HG03045 (cell line): ENCODE data around the gene FAM110D.

Experiments
- ATAC-seq: cut with Tn5 transposase; IDR thresholded peaks from one replicate; pipeline ENCODE4 v1.9.1; 2021; ENCODE audit warnings: mild to moderate bottlenecking, moderate library complexity; ENCODE audit not compliant: unreplicated experiment

Gene FAM110D

DNA sequence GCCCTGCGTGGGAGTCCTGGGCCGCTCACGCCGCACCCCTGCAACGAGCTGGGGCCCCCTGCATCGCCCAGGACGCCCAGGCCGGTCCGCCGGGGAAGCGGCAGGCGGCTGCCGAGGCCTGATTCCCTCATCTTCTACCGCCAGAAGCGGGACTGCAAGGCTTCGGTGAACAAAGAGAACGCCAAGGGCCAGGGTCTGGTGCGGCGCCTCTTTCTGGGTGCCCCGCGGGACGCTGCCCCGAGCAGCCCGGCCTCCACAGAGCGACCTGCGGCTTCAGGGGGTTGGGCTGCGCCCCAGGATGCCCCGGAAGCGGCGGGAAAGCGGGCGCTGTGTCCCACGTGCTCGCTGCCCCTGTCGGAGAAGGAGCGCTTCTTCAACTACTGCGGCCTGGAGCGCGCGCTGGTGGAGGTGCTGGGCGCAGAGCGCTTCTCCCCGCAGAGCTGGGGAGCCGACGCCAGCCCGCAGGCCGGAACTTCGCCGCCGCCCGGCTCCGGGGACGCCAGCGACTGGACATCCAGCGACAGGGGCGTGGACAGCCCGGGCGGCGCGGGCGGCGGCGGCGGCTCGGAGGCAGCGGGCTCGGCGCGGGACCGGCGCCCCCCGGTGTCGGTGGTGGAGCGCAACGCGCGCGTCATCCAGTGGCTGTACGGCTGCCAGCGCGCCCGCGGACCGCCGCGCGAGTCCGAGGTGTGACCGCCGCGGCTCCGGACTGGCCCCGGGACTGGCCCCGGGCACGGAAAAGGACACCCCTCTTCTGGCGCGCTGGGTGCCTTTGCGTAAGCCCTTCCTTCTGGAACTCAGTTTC, 2.7 kb downstream of the FAM110D start:
- ATAC-seq: no peak

DNA sequence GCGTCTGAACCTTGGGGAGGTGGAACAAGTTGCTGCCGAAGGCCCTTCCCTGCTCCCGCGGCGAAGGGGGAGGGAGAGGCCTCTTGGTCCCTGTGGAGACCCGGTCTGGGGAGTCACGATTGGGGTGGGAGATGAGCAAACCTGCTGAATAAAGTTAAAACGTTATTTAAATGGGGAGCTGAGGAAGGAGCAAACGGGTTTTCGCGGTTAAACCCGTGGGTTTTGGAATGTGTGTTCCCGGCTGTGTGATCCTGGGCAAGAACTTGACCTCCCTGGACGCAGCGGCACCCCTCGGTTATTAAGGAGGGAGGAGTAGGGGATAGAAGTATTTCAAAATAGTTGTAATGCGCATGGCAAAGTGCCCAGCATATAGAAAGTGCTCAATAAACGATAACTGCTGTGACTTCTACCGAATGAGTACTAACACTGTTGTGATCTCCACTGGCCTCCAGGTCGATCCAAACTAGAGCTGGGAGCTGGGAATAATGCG, 3.4 kb downstream of the FAM110D start:
- no peak for ATAC-seq

DNA sequence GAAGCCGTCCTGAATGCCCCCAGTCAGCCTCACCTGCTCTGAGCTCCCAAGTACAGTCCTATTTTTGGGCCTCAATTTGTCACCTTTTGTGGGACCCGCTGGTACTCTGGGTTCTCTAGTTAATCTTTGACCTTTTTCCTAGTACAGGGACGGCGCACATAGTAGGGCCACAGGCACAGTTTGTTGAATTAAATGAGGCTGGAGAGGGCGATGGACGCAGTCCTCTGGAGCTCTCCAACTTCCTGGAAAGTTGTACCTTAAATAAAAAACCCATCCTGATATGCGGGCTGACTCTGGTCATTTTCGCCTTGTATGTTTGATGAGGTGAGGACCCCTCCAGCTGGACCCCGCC, 4.8 kb downstream of the FAM110D start:
- ATAC-seq: no peak

DNA sequence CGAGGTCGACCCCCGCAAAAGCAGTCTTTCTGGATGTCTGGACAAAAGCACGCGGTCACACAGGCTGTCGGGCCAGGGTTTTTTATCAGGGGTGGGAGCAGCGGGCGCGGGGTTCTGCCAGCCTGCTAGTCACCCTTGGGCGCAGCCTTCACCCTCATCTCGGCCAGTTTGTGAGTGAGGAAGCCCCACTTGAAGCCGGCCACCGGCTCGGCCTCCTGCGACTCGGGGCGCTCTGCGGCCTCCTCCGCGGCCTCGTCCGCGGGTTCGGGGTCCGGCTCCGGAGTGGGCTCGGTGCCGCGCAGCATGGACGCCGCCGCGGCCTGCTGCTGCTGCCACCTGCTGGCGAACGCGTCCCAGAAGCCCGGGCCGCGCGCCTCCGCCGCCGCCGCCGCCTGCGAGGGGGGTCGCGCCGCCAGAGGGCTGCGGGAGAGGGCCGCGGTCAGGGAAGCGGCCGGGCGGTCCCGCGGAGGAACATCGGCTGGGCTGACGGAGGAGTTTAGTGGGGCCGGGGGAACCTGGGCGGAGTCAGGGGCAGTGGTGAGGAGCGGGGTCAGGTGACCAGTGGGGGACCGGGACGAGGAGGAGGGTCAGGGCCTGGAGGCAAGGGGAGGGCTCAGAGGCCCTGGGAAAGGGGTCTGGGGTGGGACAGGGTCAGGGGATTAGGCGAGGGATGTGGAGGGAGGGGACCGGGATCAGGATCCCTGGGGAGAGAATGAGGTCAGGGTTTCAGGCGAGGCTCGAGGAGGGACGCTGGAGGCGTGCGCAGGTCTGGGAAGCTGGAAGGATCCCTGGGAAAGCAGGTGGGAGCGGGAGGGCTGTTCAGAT, 5.4 kb downstream of the FAM110D start:
- no peak for ATAC-seq

DNA sequence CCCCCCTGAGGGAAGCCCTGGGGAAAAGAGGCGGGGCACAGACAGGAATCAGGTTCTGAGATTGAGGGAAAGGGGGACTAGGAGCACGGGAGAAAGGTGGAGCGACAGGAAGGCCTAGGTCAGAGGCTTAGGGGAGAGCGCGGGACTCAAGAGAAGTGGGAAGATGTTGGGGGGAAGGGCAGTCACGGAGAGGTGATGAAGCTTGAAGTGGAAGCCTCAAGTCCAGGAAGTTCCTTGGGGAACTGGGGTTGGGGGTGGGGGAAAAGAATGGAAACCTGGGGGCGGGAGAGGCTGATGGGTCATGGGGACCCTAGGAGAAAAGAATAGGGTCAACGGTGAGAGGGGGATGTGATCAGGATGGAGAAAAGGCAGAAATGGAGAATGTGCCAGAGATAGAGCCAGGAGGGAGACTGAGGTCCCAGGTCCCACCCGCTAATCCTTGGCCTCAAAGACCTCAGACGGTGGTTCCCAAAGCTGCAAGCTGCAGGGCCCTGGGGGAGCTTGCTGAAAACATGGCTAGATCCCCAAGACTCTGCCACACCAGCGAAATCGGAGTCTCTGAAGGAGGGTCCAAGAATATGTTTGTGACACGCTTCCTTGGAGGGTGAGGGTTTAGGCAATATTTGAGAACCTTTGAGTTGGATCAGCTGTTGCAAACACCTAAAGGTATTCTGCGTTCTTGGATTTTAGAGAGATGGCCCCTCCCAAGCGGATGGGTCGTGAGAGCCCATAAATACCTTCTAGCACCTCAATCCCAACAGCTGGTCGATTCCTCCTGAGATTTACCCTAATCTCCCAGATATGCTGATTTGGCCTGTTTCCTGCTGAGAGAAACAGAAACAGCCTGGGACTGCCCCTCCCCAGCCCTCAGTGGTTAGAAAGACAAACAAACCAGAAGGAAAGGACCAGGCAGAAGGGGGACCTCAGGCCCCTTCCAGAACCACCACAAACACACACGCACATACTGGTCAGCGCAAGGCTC, 6.3 kb downstream of the FAM110D start:
- ATAC-seq: no peak

DNA sequence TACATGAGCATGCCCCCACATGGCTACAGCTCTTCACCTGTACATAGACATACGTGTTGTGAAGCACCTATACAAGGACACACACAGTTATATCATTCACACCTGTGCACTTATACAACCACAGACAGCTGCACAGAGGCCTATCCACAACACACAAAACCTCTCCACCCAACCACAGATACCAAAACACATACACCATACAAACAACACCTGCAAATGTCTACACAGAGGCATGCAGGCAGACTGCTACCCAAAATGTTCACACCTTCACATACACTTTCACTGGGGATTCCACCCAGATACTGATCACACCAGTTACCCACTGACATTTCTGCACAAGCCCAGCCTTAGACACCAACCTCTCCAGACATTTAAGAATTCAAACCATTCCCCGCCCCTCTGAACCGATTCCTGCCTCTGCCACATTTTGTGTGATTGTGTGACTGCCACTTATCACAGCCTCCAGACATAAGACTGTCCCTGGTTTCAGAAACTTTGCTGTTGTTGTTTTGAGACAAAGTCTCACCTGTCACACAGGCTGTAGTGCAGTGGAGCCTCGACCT, 7.9 kb downstream of the FAM110D start:
- ATAC-seq: no peak

DNA sequence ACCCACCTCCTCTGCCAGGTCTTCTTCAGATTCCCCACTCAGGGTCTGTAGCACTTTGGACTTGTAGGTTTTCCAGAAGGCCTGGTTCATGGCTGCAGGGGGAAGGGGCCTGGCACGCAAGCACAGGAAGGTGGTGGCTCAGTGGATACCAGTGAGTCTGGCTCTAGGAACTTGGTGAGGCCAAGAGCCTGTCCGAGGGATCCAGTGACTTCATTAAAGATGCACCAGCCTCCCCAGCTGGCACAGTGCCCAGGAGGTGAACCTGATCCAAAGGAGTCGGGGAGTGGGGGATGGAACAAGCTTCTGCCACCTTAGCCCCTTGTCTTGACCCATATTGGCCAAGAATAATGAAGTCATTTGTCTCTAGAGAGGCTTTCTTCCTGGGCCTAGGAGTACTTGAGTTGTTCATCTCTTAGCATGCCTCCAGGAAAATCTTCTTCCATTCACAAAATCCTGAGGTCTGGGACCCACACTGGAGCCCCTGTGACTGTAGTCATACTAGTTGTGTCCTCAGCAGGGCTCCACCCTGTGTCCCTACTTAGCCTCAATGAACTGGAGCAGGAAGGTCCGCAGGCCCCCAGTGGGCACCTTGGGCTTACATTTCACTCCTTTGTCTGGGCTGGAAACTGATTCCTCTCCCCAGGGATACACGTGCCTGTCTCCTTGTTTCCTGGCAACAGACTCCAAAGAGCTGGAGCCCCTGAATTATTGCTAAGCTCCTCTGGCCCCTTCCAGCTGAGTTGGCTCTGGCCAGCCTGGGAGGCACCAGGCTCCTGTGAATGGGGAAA, 9.7 kb downstream of the FAM110D start, which contains the start of gene C1orf232:
TSS of gene C1orf232 (minus strand) at position 554 of the 788 bp plus-strand sequence. CDS start at position 90, 464 bp downstream.
- no peak for ATAC-seq

DNA sequence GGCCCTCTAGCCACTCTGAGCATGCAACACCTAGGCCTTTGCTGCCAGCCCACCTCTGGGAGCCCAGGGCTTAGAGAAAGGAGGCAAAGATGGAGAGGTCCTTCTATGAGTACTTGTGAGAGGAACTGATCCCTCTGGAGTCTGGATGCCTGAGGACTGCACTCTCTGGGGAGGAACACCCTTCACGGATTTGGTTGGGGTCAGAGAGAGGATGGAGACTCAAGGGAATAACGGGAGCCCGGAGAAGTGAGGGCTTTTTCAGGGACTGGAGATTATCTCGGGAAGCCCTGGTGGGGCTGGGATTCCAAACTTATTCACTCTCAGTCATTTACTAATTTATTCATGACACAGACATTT, 10.3 kb downstream of the FAM110D start:
- ATAC-seq: no peak

DNA sequence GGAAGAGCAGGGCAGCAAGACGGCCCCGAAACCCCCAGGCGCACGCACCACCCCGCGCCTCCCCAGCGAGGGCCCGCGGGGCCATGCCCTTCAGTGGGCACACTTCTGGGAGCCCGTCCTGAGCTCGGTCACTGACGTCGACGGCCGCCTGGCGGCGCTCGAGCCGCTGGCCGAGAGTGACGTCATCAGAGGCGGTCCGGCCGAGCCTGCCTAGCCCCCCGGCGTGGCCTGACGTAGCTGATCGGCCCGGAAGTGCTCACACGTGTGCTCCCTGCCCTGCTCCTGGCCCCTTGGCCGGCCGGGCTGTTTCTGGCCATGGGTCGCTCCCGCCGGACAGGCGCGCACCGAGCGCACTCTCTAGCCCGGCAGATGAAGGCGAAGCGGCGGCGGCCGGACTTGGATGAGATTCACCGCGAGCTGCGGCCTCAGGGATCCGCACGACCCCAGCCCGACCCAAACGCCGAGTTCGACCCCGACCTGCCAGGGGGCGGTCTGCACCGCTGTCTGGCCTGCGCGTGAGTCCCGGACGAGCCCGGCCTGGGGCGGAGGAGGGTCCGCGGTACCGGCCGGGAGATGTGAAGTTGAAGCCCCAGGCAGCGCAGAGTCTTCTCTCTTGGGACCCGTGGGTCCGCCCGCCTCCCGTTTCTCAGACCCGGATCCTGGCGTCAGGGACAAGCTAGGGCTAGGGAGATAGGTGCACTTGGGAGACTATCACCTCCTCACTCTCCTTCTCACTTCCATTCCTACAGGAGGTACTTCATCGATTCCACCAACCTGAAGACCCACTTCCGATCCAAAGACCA, 11.0 kb downstream of the FAM110D start, which contains the start of gene ZNF593:
TSS of gene ZNF593 (plus strand) at position 240 of the 803 bp plus-strand sequence. CDS start at position 316, 76 bp downstream.
- peak; percentile 91 for ATAC-seq

DNA sequence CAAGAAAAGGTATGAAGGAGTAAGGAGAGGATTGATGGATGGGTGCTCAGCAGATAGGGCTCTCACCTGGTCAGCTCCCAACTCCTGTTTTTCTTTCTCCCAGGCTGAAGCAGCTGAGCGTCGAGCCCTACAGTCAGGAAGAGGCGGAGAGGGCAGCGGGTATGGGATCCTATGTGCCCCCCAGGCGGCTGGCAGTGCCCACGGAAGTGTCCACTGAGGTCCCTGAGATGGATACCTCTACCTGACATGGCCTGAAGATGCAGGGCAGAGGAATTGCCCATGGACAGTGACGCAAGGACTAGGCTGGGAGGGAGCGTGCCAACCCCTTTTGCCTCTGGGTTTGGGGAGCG, 11.6 kb downstream of the FAM110D start:
- ATAC-seq: no peak

DNA sequence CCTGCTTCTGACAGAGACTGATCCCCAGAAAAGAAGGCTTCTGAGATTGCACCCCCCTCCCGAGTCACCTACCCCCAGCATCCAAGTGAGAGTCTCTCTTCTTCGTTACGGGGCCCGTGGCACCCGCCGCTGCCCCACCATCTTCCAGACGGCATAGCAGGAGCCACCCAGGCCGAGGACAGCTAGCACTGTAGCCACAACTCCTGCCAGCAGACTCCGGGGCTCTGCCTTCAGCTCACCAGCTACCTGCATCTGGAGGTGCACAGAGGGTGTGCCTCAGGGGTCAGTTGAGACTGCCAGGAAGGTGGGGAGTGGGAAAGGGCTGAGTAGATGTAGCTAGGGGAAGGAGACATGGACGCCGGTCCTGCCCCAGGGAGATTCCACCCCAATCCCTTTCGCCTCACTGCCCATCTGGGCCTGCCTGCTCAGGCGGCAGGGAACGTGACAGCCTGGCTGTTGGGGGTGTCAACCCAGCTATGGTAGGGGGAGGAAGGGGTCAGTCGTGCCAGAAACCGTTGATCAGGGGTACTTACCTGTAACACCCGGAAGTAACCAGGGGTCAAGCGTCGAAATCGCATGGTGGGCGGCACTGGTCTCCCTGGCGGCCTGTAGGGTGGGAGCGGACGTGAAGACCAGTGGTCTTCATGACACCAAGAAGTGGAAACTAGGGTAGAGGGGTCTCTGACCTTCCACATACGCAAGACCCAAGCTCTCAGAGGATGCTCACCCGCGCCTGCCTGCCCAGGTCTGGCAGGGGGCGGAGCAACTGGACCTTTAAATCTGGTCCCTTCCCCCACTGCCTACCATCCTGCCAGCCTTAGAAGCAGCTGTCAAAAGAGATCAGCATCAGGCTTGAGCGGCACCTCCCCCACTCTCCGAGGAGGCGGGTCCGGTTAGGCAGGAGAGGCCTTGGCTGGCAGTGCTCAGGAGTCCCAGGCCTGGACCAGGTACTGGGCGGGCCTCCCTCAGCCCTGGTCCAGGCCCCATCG, 12.5 kb downstream of the FAM110D start, which contains the start of gene ZNF593OS:
TSS of gene ZNF593OS (minus strand) at position 749 of the 989 bp plus-strand sequence. CDS start at position 578, 171 bp downstream.
- no peak for ATAC-seq

DNA sequence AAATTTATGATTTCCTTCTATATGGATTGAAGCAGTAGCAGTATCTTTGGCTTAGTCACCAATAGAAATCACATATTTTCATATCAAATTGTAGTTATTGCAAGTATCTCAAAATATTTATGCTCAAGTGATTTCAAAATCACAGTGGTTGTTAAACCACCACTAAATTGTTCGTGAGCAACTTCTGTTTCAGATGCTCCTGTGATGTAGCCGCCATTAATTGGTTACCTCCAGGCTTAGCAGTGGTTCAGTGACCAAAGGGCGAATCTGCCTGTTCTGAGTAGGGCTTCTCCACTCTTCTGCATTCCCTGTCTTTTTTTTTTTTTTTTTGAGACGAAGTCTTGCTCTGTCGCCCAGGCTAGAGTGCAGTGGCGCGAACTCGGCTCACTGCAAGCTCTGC, 16.5 kb downstream of the FAM110D start:
- no peak for ATAC-seq

DNA sequence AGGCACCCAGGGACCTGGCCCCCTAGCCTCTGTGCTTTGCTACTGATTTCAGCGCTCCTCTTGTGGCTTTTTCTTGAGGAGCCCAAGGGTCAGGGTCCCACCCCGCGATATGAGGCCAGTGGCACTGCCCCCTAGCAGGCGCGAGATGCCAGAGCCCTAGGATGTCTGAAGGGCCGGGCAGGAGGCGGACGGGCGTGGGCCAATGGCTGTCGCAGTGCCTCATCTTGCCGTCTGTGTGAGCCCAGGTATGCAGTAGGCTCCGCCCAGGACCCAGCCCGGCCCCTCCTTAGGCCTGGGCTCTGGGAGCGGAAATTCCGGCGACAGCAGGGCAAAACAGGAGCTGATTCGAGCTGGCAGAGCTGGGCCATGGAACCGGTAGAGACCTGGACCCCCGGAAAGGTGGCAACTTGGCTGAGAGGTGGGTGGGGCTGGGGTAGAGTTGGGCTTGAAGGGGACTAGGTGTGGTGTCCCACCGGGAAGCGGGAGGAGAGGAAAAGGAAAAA, 18.4 kb downstream of the FAM110D start, which contains the start of gene CNKSR1:
TSS of gene CNKSR1 (plus strand) at position 310 of the 503 bp plus-strand sequence. CDS start at position 367, 57 bp downstream.
- ATAC-seq: no peak

DNA sequence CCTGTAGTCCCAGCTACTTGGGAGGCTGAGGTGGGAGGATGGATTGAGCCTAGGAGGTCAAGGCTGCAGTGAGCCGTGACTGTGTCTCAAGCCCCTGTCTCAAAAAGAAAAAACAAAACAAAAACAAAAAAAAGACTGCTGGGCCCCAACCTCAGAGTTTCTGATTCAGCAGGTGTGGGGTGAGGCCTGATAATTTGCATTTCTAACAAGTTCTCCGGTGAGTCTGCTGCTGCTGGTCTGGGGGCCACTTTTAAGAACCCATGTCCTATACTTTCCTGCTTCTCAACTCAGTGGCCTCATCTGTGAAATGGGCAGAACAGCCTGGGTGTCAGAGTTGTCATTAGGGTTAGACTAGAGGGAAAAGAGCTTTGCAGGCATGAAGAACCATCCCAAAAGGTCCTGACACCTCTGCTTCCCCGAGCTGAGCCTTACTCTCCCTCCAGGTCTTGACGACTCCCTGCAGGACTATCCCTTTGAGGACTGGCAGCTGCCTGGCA, 21.2 kb downstream of the FAM110D start:
- ATAC-seq: no peak

DNA sequence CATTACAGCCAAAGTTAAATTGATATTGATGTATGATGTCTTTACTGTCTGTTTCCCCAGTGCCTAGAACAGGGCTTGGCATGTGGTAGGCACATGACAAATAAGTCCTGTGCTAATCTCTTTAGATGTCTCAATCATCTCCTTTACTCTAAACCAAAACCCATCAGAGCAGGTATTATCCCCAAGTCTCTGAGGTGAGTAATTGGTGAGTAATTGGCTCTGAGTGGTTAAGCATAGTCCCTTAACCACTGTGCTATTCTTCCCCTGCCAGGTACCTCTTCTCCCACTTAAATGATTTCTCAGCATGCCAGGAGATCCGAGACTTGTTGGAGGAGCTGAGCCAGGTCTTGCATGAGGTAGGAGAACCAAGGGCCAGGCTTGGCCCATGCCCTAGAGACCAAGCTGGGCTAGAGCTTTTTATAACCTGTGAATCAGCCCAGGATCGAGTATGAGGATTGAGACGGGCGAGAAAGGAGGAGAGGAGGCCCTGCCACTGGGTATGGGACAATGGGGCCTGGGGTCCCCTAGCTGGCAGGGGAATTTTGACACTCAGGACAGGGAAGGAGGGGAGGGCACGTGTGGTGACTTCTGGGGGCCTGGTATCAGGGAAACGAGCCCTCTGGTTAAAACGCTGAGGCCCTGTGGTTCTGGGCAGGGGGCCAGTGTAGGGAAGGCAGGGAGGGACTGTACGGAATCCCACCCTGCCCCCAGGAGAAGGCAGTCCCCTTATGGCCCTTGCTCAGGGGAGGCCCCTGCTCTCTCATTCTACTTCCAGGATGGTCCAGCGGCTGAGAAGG, 22.9 kb downstream of the FAM110D start:
- ATAC-seq: no peak

DNA sequence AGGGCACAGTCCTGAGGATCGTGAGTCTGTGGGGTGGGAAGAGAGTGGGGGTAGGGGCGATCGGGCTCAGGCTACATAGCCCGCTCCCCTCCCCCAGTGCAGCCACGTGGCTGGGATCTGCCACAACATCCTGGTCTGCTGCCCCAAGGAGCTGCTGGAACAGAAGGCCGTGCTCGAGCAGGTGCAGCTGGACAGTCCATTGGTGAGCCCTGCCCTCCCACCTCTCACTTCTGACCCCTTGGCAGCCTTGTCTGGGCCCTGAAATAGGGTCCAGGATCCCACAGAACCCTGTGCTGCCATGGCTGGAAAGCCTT, 23.5 kb downstream of the FAM110D start:
- no peak for ATAC-seq
